Stimulated activated CD8-positive, alpha-beta memory T cell treated with anti-CD3 and anti-CD28 coated beads, Interleukin-2, amount 100 ng/mL, for 1 hour (primary cell): ENCODE results near the gene MAML2.

Experiments used
- DNase-seq, 2 donors: peaks; one replicate each; pipeline ENCODE4 v3.0.0-alpha.2; 2020; ENCODE audit warnings: low read depth in 2 of 2

The MAML2 gene

DNA sequence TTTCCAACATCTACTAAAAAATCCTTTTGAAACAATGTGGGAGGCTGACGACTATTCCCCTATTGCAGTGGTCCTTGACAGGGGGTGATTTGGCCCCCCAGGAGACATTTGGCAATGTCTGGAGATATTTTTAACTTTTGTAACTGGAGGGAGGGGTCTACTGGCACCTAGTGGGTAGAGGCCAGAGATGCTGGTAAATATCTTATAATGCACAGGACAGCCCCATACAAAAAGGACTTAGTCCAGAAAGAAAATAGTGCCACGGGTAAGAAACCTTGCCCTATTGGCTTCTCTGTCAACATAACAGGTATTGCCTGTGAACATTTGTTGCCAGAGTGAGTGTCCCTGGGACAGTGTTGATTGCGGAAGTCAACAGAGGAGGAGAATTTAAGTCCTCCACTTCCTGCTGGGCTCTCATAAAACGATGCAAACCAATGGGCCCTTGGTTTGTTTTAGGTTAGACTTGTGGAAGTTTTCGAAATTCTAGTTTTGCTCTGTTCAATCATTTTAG is 101.6 kb downstream of the MAML2 start:
- DNase-seq, result no peak

- no peak for DNase-seq
Observed at GRCh38 chr11:96238563-96239135, 104.3 kb downstream of the MAML2 start.

- DNase-seq, result no peak
Observed at GRCh38 chr11:96237766-96238266, 105.2 kb downstream of the MAML2 start.

DNA sequence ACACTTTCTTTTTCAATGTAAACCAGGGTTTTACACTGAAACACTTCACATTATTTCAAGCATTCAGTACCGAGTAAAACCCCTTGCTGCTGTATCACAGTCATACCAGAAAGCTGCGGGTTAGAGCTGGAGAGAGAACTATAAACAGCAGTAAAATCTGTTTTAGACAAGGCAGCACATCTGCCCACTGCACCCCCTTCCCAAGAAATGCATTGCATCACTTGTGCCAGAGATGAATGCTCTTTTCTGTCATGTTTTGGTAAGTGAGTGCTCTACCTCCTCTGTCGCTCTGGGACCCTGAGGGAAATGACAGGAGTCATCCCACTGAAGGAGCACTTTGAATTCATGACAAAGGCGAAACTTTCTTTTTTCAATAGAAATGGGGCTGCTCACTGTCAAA is 107.2 kb downstream of the MAML2 start:
- no peak for DNase-seq

DNA sequence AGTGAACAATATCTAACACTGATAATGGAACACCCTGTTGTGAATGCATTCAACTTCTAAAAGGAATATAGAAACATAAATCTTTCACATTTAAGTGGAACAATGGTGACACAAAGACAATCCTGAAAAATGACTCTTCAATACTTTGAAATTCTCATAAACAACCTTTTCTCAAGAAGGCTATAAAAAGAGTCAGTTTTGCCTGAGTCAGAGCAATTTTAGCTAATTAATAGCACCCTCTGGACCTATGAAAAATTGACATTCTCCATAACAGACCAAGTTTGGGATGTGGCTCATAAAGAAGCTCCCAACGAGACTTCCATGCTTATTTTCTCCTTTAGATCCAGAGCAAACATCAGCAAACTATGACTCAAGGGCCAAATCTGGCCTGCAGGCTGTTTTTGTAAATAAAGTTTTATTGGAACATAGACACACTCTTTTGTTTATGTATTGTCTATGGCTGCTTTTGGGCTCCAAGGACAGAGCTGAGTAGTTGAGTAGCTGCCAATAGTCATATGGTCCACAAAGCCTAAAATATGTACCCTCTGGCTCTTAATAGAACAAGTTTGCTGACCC is 108.0 kb downstream of the MAML2 start:
- no peak for DNase-seq

- DNase-seq, result no peak
Observed at GRCh38 chr11:96232132-96232531, 110.9 kb downstream of the MAML2 start.

- DNase-seq, result no peak
Observed at GRCh38 chr11:96230686-96231085, 112.3 kb downstream of the MAML2 start.

DNA sequence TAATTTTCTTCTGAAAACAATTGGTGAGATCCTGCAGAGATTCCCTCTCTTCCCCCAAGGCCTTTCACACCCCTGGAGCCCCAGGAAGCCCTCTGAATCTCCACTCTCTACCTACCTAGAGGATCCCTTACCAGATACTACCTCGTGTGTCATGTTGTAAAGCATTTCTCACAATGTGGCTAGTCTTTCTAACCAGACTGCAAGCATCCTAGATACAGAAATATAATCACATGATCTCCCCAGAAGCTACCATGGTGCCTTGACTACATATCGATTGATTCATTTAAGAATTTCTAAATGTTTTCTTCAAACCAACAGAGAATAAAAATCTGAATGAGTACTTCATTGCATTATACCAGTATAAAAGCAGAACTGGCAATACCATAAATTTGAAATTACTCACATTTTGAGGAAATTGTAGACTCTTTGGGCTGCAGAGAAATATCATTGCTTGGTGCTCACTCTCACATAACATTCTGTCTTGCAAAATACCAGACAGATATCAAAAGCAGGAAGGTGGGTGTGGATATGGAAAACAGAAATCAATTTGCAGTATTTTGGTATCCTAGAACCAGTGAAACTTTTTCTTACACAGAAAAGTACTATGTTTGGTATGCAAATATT is 113.5 kb downstream of the MAML2 start:
- DNase-seq, result no peak

GRCh38 chr11:96228910-96229309 is 114.1 kb downstream of the MAML2 start:
- no peak for DNase-seq

- DNase-seq, result no peak
Observed at GRCh38 chr11:96228473-96228891, 114.5 kb downstream of the MAML2 start.

GRCh38 chr11:96227244-96227643 is 115.8 kb downstream of the MAML2 start:
- DNase-seq, result no peak

DNA sequence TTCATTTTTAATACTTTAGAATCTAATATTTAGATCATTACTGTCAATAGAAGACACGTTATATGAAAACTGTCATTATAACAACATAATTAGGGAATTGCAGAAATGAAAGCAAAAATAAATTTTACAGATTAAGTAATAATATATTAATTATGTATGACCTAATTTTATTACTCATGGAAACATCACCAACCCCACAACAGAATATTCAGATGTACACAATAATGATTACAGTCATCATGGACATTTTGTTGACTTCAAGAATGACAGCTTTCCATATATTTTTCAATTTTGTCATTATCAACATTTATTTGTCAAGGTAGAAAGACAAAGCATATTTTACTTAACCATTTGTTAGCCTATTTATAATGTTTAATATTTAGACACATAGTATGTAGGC is 119.9 kb downstream of the MAML2 start:
- no peak for DNase-seq

DNA sequence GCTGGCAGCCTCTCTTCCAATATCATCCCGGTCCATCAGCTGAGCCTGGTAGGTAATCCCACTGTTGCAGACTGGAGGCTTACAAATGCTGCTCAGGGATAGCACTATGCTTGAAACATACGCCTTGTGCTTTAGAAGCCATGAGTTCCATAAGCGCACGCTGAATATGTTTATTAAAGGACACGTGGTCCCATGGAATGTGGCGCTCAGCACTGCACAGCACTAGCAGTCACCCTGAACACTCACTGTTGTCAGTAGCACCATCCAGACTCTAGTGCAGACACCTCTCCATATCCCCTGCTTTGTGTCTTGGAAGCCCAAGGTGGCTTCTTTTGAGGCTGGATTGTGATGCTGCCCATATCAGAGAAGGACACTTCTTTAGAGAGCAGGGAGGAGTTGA is 120.9 kb downstream of the MAML2 start:
- DNase-seq, result no peak

- DNase-seq, result no peak
Observed at GRCh38 chr11:96221244-96222070, 121.5 kb downstream of the MAML2 start.

DNA sequence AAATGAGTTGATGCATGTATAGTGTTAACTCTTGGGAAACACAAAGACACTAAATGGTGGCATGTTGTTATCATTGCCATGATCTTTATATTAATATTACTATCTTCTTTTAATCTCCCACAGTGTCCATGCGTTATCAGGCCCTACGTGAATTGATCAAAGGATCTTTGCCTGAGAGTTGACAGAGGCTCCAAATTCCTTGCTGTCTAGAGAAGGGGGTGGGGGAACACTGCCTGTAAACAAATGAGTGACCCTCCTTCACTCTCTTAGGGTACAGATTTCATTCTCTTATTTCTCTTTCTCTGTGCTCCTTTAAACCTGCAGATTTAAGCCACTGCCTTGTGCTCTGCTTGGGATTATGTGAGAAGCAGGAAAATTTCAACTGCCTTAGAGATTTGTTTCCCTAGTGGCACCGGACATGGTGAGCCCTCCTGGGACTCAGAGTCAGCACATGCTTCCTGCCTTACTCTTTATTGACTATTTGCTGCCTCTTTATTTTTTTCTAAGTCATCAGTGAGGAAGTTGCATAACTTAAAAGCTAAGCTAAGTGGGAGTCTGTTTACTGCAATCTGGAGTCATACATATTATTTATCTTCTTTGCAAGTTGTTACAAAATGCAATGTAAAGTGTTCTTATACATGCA is 122.9 kb downstream of the MAML2 start:
- no peak for DNase-seq

DNA sequence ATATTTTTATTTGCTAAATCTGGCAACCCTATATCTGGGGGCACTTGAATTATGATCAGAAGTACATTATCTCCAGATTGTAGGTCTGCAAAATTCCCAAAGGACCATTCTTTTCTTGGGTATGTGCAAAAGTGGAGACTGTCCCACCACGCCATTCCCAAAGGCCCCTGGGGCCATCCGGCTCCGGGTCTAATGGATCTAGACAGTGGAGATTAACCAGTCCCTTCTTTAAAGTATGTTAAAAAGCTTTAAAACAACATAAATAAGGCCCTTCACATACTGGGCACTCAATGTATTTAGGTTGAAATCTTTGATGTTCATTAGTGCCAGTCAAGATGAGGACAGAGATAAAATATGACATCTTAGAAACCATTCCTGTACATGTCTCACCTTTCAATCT is 124.1 kb downstream of the MAML2 start:
- DNase-seq, result no peak

DNA sequence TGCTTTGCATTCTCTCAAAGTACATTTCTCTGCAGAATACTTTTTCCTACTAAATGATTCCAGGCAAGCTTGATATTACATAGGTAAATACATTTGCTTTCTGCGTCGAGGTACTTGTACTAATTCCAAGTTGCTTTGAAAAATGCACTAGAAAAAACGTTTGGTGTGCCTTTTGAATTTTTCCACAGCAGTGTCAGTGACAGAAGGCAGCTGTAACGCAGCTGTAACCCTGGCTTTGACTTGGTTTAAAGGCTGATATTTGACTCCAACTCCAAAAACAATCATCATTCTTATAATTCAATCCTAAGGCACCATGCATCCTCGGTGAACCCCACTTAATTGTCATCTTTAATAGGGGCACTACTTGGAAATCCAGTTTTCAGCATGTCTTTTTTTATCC is 125.0 kb downstream of the MAML2 start:
- DNase-seq, result no peak

- DNase-seq, result no peak
Observed at GRCh38 chr11:96217206-96217605, 125.8 kb downstream of the MAML2 start.

DNA sequence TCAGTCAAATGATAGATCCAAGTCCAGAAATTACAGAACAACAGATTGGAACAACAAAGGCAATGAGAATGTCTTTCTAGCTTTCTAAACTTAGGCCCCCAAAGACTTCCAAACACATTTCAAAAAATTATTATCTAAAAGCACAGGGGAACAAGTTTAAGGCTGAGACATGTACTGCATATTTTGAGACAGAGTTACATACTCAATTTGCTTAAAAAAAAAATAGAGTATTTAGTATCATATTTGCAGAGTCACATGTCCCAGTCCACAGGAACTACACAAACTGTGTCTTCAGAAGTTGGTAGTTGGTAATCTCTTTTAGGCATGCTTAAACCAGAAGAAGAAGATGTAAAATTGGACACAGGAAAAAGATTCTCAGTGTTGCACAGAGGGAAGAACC is 127.2 kb downstream of the MAML2 start:
- DNase-seq, result no peak

GRCh38 chr11:96215110-96215782 is 127.7 kb downstream of the MAML2 start:
- DNase-seq, result no peak

GRCh38 chr11:96214777-96215109 is 128.3 kb downstream of the MAML2 start:
- DNase-seq, result no peak
